ENCODE data around the gene APOA4. TPM values are rescaled to one million over a fixed set of nuclear protein-coding genes. Genes with fewer than 3 reads are reported as not detected.

APOA4 gene
- polyA plus RNA-seq, 1 donor from 2014 or later = not detected

GRCh38 chr11:116772443-116773202, 50.5 kb downstream of the APOA4 start, which contains the start of gene BUD13:
BUD13 (minus strand) TSS chr11:116772987; CDS start chr11:116772964, 23 bp downstream.
- H4K20me1 ChIP-seq (ENCODE audit: insufficient read depth) = no peaks in the 10 kb centered on the region
- TF ChIP-seq TAF1 (IDR thresholded peaks at IDR 0.05; ENCODE audit: low read depth) (peak; percentile 49), EZH2 (IDR thresholded peaks at IDR 0.05; ENCODE audit: borderline replicate concordance, insufficient read depth, low read length, poor library complexity, severe bottlenecking) (no peak), REST (IDR thresholded peaks at IDR 0.05; ENCODE audit: borderline replicate concordance) (peak; percentile 82), CTCF (IDR thresholded peaks at IDR 0.05; ENCODE audit: poor library complexity, severe bottlenecking) (peak; percentile 32), RAD21 (conservative IDR thresholded peaks at IDR 0.05) (peak; percentile 45), SMC3 (conservative IDR thresholded peaks at IDR 0.05; ENCODE audit: poor library complexity) (peak; percentile 59), EP300 (conservative IDR thresholded peaks at IDR 0.05; ENCODE audit: poor library complexity, severe bottlenecking) (peak; percentile 58), POLR2AphosphoS5 (IDR thresholded peaks at IDR 0.05) (peak; percentile 84), MXI1 (conservative IDR thresholded peaks at IDR 0.05; ENCODE audit: poor library complexity, severe bottlenecking) (peak; percentile 72)

GRCh38 chr11:116771935-116772334, 51.2 kb downstream of the APOA4 start:
- Histone ChIP-seq H3K27me3 (ENCODE audit: insufficient read depth, low read depth, low read length) (no peaks in the 10 kb centered on the region), H3K27ac (ENCODE audit: low read length) (peak overlapping the region; percentile 77), H3K4me3 (ENCODE audit: low read length) (peak overlapping the region; percentile 95), H3K9me2 (ENCODE audit: insufficient read depth, low read length) (no peaks in the 10 kb centered on the region), H3K4me2 (ENCODE audit: low read length) (peak overlapping the region; percentile 99), H3K9me3 (ENCODE audit: low read length) (no peaks in the 10 kb centered on the region), H3K79me2 (replicated peaks; ENCODE audit: insufficient read depth, low read length) (peaks cover 16% of the 10 kb centered on the region), H3K9ac (ENCODE audit: low read length) (peak overlapping the region; percentile 83), H4K20me1 (ENCODE audit: insufficient read depth) (no peaks in the 10 kb centered on the region), H3K36me3 (ENCODE audit: insufficient read depth, low read length) (no peaks in the 10 kb centered on the region), H2AFZ (ENCODE audit: low read depth, low read length) (peak overlapping the region; percentile 75), H3F3A (ENCODE audit: insufficient read depth, low read length, poor library complexity, severe bottlenecking) (no peaks in the 10 kb centered on the region)
- TF ChIP-seq TAF1 (IDR thresholded peaks at IDR 0.05; ENCODE audit: low read depth) = no peak
- TF ChIP-seq POLR2AphosphoS5 (IDR thresholded peaks at IDR 0.05) = no peak
- no peak for TF ChIP-seq EP300 (conservative IDR thresholded peaks at IDR 0.05; ENCODE audit: poor library complexity, severe bottlenecking)
- TF ChIP-seq EZH2 (IDR thresholded peaks at IDR 0.05; ENCODE audit: borderline replicate concordance, insufficient read depth, low read length, poor library complexity, severe bottlenecking) = no peak
- TF ChIP-seq REST (IDR thresholded peaks at IDR 0.05; ENCODE audit: borderline replicate concordance) = no peak

More at GRCh38 chr11:116772443-116773202, 50.5 kb downstream of the APOA4 start, which contains the start of gene BUD13:
- Histone ChIP-seq H3K9me3 (ENCODE audit: low read length) (no peaks in the 10 kb centered on the region), H3K9ac (ENCODE audit: low read length) (peak within 1 kb of the TSS; percentile 83), H3K9me2 (ENCODE audit: insufficient read depth, low read length) (no peaks in the 10 kb centered on the region), H3K79me2 (replicated peaks; ENCODE audit: insufficient read depth, low read length) (peaks cover 16% of the 10 kb centered on the region), H3K27ac (ENCODE audit: low read length) (peak within 1 kb of the TSS; percentile 77), H3F3A (ENCODE audit: insufficient read depth, low read length, poor library complexity, severe bottlenecking) (no peaks in the 10 kb centered on the region), H3K36me3 (ENCODE audit: insufficient read depth, low read length) (no peaks in the 10 kb centered on the region), H3K4me3 (ENCODE audit: low read length) (peak within 1 kb of the TSS; percentile 95), H3K4me2 (ENCODE audit: low read length) (peak within 1 kb of the TSS; percentile 99), H2AFZ (ENCODE audit: low read depth, low read length) (peak within 1 kb of the TSS; percentile 75), H3K27me3 (ENCODE audit: insufficient read depth, low read depth, low read length) (no peaks in the 10 kb centered on the region)
